Bronchial epithelial cell (primary cell): ENCODE measurements around the gene TENM4. TPM values are rescaled to one million over a fixed set of nuclear protein-coding genes. Genes with fewer than 3 reads are reported as not detected.
A peak's percentile ranks its signal among the peaks of the same experiment; 100 is the strongest.

Experiments used
- DNase-seq: peaks from one replicate; pipeline ENCODE4 v3.0.0-alpha.2; 2010; ENCODE audit warnings: low read depth
- FAIRE-seq: peaks from 2 replicates; lab custom pipeline; 2011; peaks lifted over from hg19 to GRCh38; lab: Jason Lieb, UNC
- H3K27me3 ChIP-seq: 2 replicates; pipeline ENCODE4 v1.5.1; 2011; ENCODE audit warnings: low read length; ENCODE audit not compliant: control insufficient read depth, insufficient read depth
- H3K36me3 ChIP-seq: 2 replicates; pipeline ENCODE4 v1.5.1; 2011; ENCODE audit warnings: low read length; ENCODE audit not compliant: control insufficient read depth, insufficient read depth
- H3K4me3 ChIP-seq: 2 replicates; pipeline ENCODE4 v1.5.1; 2011; ENCODE audit warnings: mild to moderate bottlenecking, low read depth, low read length, control low read depth
- CTCF ChIP-seq: IDR thresholded peaks from 2 replicates; pipeline ENCODE4 v1.5.1; 2011; ENCODE audit warnings: mild to moderate bottlenecking, moderate library complexity, low read length, control low read depth, inconsistent platforms; ENCODE audit not compliant: insufficient read depth, severe bottlenecking
- total RNA-seq: library from RNA; depleted of rRNA; stranded (reverse); fragments of >200 nt; gene quantifications from 2 replicates; pipeline ENCODE4 v1.2.1, GENCODE V29; 2014

The TENM4 gene
- total RNA-seq, 1 donor from 2014 or later = 6.1 TPM

- TF ChIP-seq CTCF = no peak
- H3K4me3 ChIP-seq = no peak overlapping the region
- H3K36me3 ChIP-seq = no peaks in the 10 kb centered on the region
- no peaks in the 10 kb centered on the region for H3K27me3 ChIP-seq
- DNase-seq = no peak
- FAIRE-seq = no peak
These were observed 13.7 kb downstream of the TENM4 start for GRCh38 chr11:79427126-79427525.

- no peak overlapping the region for H3K4me3 ChIP-seq
- H3K27me3 ChIP-seq = no peaks in the 10 kb centered on the region
- TF ChIP-seq CTCF = no peak
- FAIRE-seq = no peak
- no peaks in the 10 kb centered on the region for H3K36me3 ChIP-seq
- DNase-seq = no peak
These were observed 15.4 kb downstream of the TENM4 start for GRCh38 chr11:79425463-79425862.

GRCh38 chr11:79423736-79424135, 17.1 kb downstream of the TENM4 start:
- no peak for FAIRE-seq
- H3K27me3 ChIP-seq = no peaks in the 10 kb centered on the region

GRCh38 chr11:79422866-79423265, 18.0 kb downstream of the TENM4 start:
- H3K36me3 ChIP-seq = no peaks in the 10 kb centered on the region
- FAIRE-seq (no peak), DNase-seq (no peak)
- no peak for TF ChIP-seq CTCF
- no peak overlapping the region for H3K4me3 ChIP-seq
- H3K27me3 ChIP-seq = no peaks in the 10 kb centered on the region

More at GRCh38 chr11:79423736-79424135, 17.1 kb downstream of the TENM4 start:
- H3K4me3 ChIP-seq = no peak overlapping the region
- TF ChIP-seq CTCF = no peak
- DNase-seq = no peak
- H3K36me3 ChIP-seq = no peaks in the 10 kb centered on the region

GRCh38 chr11:79421820-79422219, 19.0 kb downstream of the TENM4 start:
- DNase-seq (no peak), FAIRE-seq (peak; percentile 94)
- no peak for TF ChIP-seq CTCF
- Histone ChIP-seq H3K4me3 (no peak overlapping the region), H3K27me3 (no peaks in the 10 kb centered on the region), H3K36me3 (no peaks in the 10 kb centered on the region)

GRCh38 chr11:79419120-79419519, 21.7 kb downstream of the TENM4 start:
- DNase-seq = peak; percentile 99
- no peaks in the 10 kb centered on the region for H3K27me3 ChIP-seq

More at GRCh38 chr11:79419120-79419519, 21.7 kb downstream of the TENM4 start:
- FAIRE-seq = peak; percentile 100
- H3K4me3 ChIP-seq = no peak overlapping the region
- no peak for TF ChIP-seq CTCF
- H3K36me3 ChIP-seq = no peaks in the 10 kb centered on the region
